SK-N-SH (cell line): ENCODE results near the gene B4GALNT3. TPM values are rescaled to one million over a fixed set of nuclear protein-coding genes. Genes with fewer than 3 reads are reported as not detected.

Source experiments
- CTCF ChIA-PET: fragments of 300-600, 350-600 bp; formaldehyde crosslinking; extraction: SDS; loops from one replicate; lab custom pipeline; 2021; lab: Yijun Ruan, JAX
- POLR2A ChIA-PET: fragments of 350-600 bp; sonication (Branson Sonifier 250); formaldehyde crosslinking; extraction: SDS; loops from one replicate; lab custom pipeline; 2020; ENCODE audit warnings: antibody characterized with exemption, inconsistent platforms; lab: Yijun Ruan, JAX
- DNase-seq: peaks from one replicate; pipeline ENCODE4 v3.0.0; 2012
- H2AFZ ChIP-seq: fragments of 200-600 bp; sonication (generic); 2 replicates; pipeline ENCODE4 v1.8.1; 2016; ENCODE audit warnings: antibody characterized with exemption, mild to moderate bottlenecking, low read depth
- H3F3A ChIP-seq: fragments of 200-600 bp; sonication (generic); replicated peaks from 2 replicates; pipeline ENCODE3; 2016; ENCODE audit warnings: antibody characterized with exemption, mild to moderate bottlenecking; ENCODE audit not compliant: insufficient read depth
- H3K27ac ChIP-seq, 2 experiments: fragments of 200-500 bp in 1 of 2; fragments of 200-600 bp in 1 of 2; sonication (Bioruptor generic) in 1 of 2; sonication (generic), shearing (Covaris generic) in 1 of 2; 2 replicates each; pipeline versions ENCODE4 v1.5.1 to v1.6.1; 2014 to 2016; ENCODE audit warnings: low read depth in 2 of 2, inconsistent platforms in 1 of 2, low read length in 1 of 2, mild to moderate bottlenecking in 1 of 2, mixed read lengths in 1 of 2
- H3K27me3 ChIP-seq: fragments of 200-600 bp; sonication (generic), shearing (Covaris generic); 2 replicates; pipeline ENCODE4 v1.6.1; 2016; ENCODE audit warnings: mixed run types; ENCODE audit not compliant: insufficient read depth
- H3K36me3 ChIP-seq, 2 experiments: fragments of 200-500 bp in 1 of 2; fragments of 200-600 bp in 1 of 2; sonication (Bioruptor generic) in 1 of 2; sonication (generic) in 1 of 2; replicated peaks in 1 of 2; 2 replicates each; pipeline versions ENCODE3 to v1.5.1; 2014 to 2016; ENCODE audit warnings: low read length in 1 of 2, mild to moderate bottlenecking in 1 of 2; ENCODE audit not compliant: insufficient read depth in 2 of 2, control insufficient read depth in 1 of 2
- H3K4me1 ChIP-seq, 2 experiments: fragments of 200-500 bp in 1 of 2; fragments of 200-600 bp in 1 of 2; sonication (Bioruptor generic) in 1 of 2; sonication (generic), shearing (Covaris generic) in 1 of 2; 2 replicates each; pipeline versions ENCODE4 v1.5.1 to v1.6.1; 2014 to 2016; ENCODE audit warnings: low read depth in 1 of 2, low read length in 1 of 2, mixed run types in 1 of 2; ENCODE audit not compliant: insufficient read depth in 2 of 2, control insufficient read depth in 1 of 2
- H3K4me2 ChIP-seq: fragments of 200-600 bp; sonication (generic), shearing (Covaris generic); 2 replicates; pipeline ENCODE4 v1.6.1; 2017; ENCODE audit warnings: mixed run types
- H3K4me3 ChIP-seq, 2 experiments: fragments of 200-500 bp in 1 of 2; fragments of 200-600 bp in 1 of 2; sonication (Bioruptor generic) in 1 of 2; sonication (generic), shearing (Covaris generic) in 1 of 2; 2 replicates each; pipeline versions ENCODE4 v1.5.1 to v1.8.1; 2014 to 2016; ENCODE audit warnings: low read depth in 2 of 2, inconsistent platforms in 1 of 2, low read length in 1 of 2, mild to moderate bottlenecking in 1 of 2, mixed read lengths in 1 of 2, moderate library complexity in 1 of 2
- H3K79me2 ChIP-seq: fragments of 200-600 bp; sonication (generic); 2 replicates; pipeline ENCODE4 v1.8.1; 2017; ENCODE audit warnings: mild to moderate bottlenecking; ENCODE audit not compliant: insufficient read depth
- H3K9ac ChIP-seq: fragments of 200-600 bp; sonication (generic); 2 replicates; pipeline ENCODE4 v1.6.1; 2017; ENCODE audit warnings: mixed run types
- H3K9me2 ChIP-seq: fragments of 200-600 bp; sonication (generic); 2 replicates; pipeline ENCODE4 v1.6.1; 2017; ENCODE audit warnings: mixed run types
- H3K9me3 ChIP-seq: fragments of 200-600 bp; sonication (generic); 2 replicates; pipeline ENCODE4 v1.6.1; 2017; ENCODE audit warnings: mixed run types, mild to moderate bottlenecking, moderate library complexity
- H4K20me1 ChIP-seq: fragments of 200-600 bp; sonication (generic); 2 replicates; pipeline ENCODE4 v1.6.1; 2017; ENCODE audit warnings: mild to moderate bottlenecking, mixed run types; ENCODE audit not compliant: insufficient read depth
- CHD2 ChIP-seq: fragments of 150-350 bp; IDR thresholded peaks from 2 replicates; pipeline ENCODE4 v1.6.1; 2018; ENCODE audit warnings: low read length; ENCODE audit not compliant: partially characterized antibody
- CTCF ChIP-seq: fragments of 200-600 bp; sonication (generic); IDR thresholded peaks from 2 replicates; pipeline ENCODE4 v1.6.1; 2017; ENCODE audit warnings: antibody characterized with exemption, mild to moderate bottlenecking, moderate library complexity
- ELF1 ChIP-seq: IDR thresholded peaks from 2 replicates; pipeline ENCODE4 v1.4.0; 2012
- EP300 ChIP-seq, 2 experiments: IDR thresholded peaks; 2 replicates each; pipeline versions ENCODE4 v1.4.0 to v1.6.1; 2012; ENCODE audit warnings: borderline replicate concordance in 1 of 2, low read depth in 1 of 2, low read length in 1 of 2
- EZH2phosphoT487 ChIP-seq: fragments of 200-600 bp; sonication (generic); IDR thresholded peaks from 2 replicates; pipeline ENCODE4 v1.6.1; 2017; ENCODE audit warnings: low read depth, mixed run types, mild to moderate bottlenecking, antibody characterized with exemption, moderate library complexity, borderline replicate concordance
- GABPA ChIP-seq: IDR thresholded peaks from 2 replicates; pipeline ENCODE4 v1.4.0; 2012; ENCODE audit warnings: low read depth, mild to moderate bottlenecking
- GATA2 ChIP-seq: sonication (generic); formaldehyde crosslinking; IDR thresholded peaks from 2 replicates; pipeline ENCODE4 v1.5.0; 2020; ENCODE audit warnings: mild to moderate bottlenecking, missing genetic modification reagents
- JUND ChIP-seq: IDR thresholded peaks from 2 replicates; pipeline ENCODE4 v1.4.0; 2012
- MAX ChIP-seq: IDR thresholded peaks from 2 replicates; pipeline ENCODE4 v1.4.0; 2012; ENCODE audit warnings: low read depth
- MEF2A ChIP-seq: IDR thresholded peaks from 2 replicates; pipeline ENCODE4 v1.4.0; 2012; ENCODE audit warnings: low read depth, borderline replicate concordance
- MXI1 ChIP-seq: IDR thresholded peaks from 2 replicates; pipeline ENCODE4 v1.6.1; 2012; ENCODE audit warnings: mild to moderate bottlenecking, low read depth, low read length, improper control_type of control experiment
- PBX3 ChIP-seq: IDR thresholded peaks from 2 replicates; pipeline ENCODE4; 2012
- POLR2AphosphoS5 ChIP-seq: IDR thresholded peaks from 2 replicates; pipeline ENCODE4 v1.6.1; 2012; ENCODE audit warnings: low read depth, low read length
- RAD21 ChIP-seq: IDR thresholded peaks from 2 replicates; pipeline ENCODE4 v1.6.1; 2012; ENCODE audit warnings: mild to moderate bottlenecking, low read length
- RXRA ChIP-seq: IDR thresholded peaks from 2 replicates; pipeline ENCODE4 v1.4.0; 2012; ENCODE audit warnings: low read depth, mild to moderate bottlenecking, borderline replicate concordance
- SMC3 ChIP-seq: IDR thresholded peaks from 2 replicates; pipeline ENCODE4 v1.6.1; 2012; ENCODE audit warnings: low read depth, low read length, improper control_type of control experiment
- TEAD4 ChIP-seq: IDR thresholded peaks from 2 replicates; pipeline ENCODE4 v1.4.0; 2012; ENCODE audit warnings: mild to moderate bottlenecking, borderline replicate concordance; ENCODE audit not compliant: insufficient read depth
- YY1 ChIP-seq: IDR thresholded peaks from 2 replicates; pipeline ENCODE4 v1.4.0; 2012; ENCODE audit warnings: low read depth, mild to moderate bottlenecking
- WGBS: methylation state at CpG from one replicate; pipeline ENCODE4 v1.1.6; 2017; ENCODE audit warnings: low lambda C conversion rate; 5-methylcytosine and 5-hydroxymethylcytosine counted together
- polyA plus RNA-seq, 3 experiments: library from polyadenylated mRNA; depleted of rRNA; stranded (reverse); fragments of >200 nt; gene quantifications; 2 replicates each; pipeline ENCODE4 v1.2.3, GENCODE V29; 2012
- TF ChIP-seq, protein P1 (sequence below): IDR thresholded peaks from 2 replicates; pipeline ENCODE4 v1.6.1; 2012; ENCODE audit warnings: mild to moderate bottlenecking, low read depth, low read length, moderate library complexity
- TF ChIP-seq, protein P2 (sequence below): IDR thresholded peaks from 2 replicates; pipeline ENCODE4 v1.4.0; 2012; ENCODE audit warnings: low read depth, borderline replicate concordance

The B4GALNT3 gene
- polyA plus RNA-seq, 1 of the 3 experiments (the other 2 are of a cell fraction), result 0.53 TPM

DNA sequence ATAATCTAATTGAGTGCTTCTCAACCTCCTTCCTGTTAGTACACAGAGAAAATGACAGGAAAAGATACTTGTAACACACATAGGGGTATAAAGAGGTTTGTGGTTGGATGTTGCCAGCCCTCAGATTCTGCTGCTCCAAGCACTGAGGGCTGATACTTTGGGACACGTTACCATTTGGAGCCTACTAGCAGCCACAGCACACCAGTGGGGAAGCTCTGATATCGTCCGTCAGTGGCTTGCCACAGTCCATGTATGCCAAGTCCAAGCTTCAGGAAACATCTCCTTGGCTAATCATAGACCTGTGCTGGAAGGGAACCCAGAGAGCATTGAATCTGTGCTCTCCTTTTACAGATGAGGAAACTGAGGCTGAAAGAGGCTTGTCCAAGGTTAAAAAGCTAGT is 22.3 kb downstream of the B4GALNT3 start:
- CTCF ChIA-PET, result interaction anchor here (0.9 to 1.6 kb wide), 4 partner anchors 28 to 65 kb away, joined by 3 to 4 read pairs (median 4); no protein-coding TSS in a partner anchor
- no peaks in the 10 kb centered on the region for H3F3A ChIP-seq
- H3K27ac ChIP-seq, result no peak overlapping the region
- POLR2A ChIA-PET, result no interaction called here
- no peak overlapping the region for H3K4me2 ChIP-seq
- no peak overlapping the region for H2AFZ ChIP-seq
- TF ChIP-seq TEAD4 (no peak), YY1 (no peak), JUND (no peak), CTCF (no peak)
- H3K9ac ChIP-seq, result no peak overlapping the region
- no peaks in the 10 kb centered on the region for H3K79me2 ChIP-seq
- no peaks in the 10 kb centered on the region for H4K20me1 ChIP-seq
- H3K4me1 ChIP-seq, result peaks cover 5 to 6% of the 10 kb centered on the region in 2 experiments; a peak in 2 of 4 replicates
- 71% methylated on average over 2 of the region's 3 CpGs for WGBS
- H3K4me3 ChIP-seq, result no peak overlapping the region
- H3K27me3 ChIP-seq, result peaks cover 19% of the 10 kb centered on the region; the same call in 1 of the 2 replicates
- no peaks in the 10 kb centered on the region for H3K9me3 ChIP-seq
- DNase-seq, result no peak
- H3K9me2 ChIP-seq, result no peaks in the 10 kb centered on the region
- no peaks in the 10 kb centered on the region for H3K36me3 ChIP-seq

DNA sequence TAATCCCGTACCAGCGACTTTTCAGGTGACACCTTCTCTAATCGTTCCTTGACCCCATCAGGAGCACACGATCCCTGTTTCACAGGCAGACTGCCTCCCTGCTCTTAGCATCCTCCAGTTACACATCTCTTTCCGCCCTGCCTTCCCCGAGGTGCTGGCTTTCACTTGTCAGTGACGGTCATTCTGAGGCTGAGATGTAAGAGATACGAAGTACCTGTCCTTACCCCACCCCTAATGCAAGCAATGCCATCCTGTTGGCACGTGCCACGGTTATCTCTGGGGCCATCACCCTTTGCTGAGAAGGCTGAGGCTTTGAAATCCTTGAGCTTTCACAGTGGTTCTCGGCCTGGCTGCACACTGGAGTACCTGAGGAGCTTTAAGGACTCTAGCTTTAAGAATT is 24.4 kb downstream of the B4GALNT3 start:
- TF ChIP-seq PBX3 (no peak), SMC3 (no peak), ELF1 (no peak), MAX (no peak), POLR2AphosphoS5 (no peak), RAD21 (no peak), CHD2 (no peak), GATA2 (CRISPR knock-in tag) (no peak), MEF2A (no peak), GABPA (no peak), MXI1 (no peak), RXRA (no peak), EZH2phosphoT487 (no peak), EP300 (IDR thresholded peaks at IDR 0.05; ENCODE audit: borderline replicate concordance in 1 of 2, low read depth in 1 of 2, low read length in 1 of 2) (no peak)
- TF ChIP-seq, protein P1, sequence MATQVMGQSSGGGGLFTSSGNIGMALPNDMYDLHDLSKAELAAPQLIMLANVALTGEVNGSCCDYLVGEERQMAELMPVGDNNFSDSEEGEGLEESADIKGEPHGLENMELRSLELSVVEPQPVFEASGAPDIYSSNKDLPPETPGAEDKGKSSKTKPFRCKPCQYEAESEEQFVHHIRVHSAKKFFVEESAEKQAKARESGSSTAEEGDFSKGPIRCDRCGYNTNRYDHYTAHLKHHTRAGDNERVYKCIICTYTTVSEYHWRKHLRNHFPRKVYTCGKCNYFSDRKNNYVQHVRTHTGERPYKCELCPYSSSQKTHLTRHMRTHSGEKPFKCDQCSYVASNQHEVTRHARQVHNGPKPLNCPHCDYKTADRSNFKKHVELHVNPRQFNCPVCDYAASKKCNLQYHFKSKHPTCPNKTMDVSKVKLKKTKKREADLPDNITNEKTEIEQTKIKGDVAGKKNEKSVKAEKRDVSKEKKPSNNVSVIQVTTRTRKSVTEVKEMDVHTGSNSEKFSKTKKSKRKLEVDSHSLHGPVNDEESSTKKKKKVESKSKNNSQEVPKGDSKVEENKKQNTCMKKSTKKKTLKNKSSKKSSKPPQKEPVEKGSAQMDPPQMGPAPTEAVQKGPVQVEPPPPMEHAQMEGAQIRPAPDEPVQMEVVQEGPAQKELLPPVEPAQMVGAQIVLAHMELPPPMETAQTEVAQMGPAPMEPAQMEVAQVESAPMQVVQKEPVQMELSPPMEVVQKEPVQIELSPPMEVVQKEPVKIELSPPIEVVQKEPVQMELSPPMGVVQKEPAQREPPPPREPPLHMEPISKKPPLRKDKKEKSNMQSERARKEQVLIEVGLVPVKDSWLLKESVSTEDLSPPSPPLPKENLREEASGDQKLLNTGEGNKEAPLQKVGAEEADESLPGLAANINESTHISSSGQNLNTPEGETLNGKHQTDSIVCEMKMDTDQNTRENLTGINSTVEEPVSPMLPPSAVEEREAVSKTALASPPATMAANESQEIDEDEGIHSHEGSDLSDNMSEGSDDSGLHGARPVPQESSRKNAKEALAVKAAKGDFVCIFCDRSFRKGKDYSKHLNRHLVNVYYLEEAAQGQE, result no peak
- TF ChIP-seq, protein P2, sequence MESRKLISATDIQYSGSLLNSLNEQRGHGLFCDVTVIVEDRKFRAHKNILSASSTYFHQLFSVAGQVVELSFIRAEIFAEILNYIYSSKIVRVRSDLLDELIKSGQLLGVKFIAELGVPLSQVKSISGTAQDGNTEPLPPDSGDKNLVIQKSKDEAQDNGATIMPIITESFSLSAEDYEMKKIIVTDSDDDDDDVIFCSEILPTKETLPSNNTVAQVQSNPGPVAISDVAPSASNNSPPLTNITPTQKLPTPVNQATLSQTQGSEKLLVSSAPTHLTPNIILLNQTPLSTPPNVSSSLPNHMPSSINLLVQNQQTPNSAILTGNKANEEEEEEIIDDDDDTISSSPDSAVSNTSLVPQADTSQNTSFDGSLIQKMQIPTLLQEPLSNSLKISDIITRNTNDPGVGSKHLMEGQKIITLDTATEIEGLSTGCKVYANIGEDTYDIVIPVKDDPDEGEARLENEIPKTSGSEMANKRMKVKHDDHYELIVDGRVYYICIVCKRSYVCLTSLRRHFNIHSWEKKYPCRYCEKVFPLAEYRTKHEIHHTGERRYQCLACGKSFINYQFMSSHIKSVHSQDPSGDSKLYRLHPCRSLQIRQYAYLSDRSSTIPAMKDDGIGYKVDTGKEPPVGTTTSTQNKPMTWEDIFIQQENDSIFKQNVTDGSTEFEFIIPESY, result no peak
- 41% methylated on average over 11 of the region's 11 CpGs for WGBS
- H3K27ac ChIP-seq, result no peak overlapping the region
- H3K9me2 ChIP-seq, result no peaks in the 10 kb centered on the region
- H4K20me1 ChIP-seq, result no peaks in the 10 kb centered on the region
- H3K36me3 ChIP-seq, result no peaks in the 10 kb centered on the region
- POLR2A ChIA-PET, result no interaction called here
- H3K4me2 ChIP-seq, result no peak overlapping the region
- peaks cover 13% of the 10 kb centered on the region; the same call in 1 of the 2 replicates for H3K27me3 ChIP-seq
- peaks cover 5 to 6% of the 10 kb centered on the region in 2 experiments; a peak in 2 of 4 replicates for H3K4me1 ChIP-seq
- H3F3A ChIP-seq, result no peaks in the 10 kb centered on the region
- no peak overlapping the region for H3K4me3 ChIP-seq
- H3K79me2 ChIP-seq, result no peaks in the 10 kb centered on the region
- DNase-seq, result no peak
- CTCF ChIA-PET, result interaction anchor here (0.7 to 1.4 kb wide), 2 partner anchors 14 to 30 kb away, joined by 3 to 4 read pairs; no protein-coding TSS in a partner anchor
- H3K9ac ChIP-seq, result no peak overlapping the region
- no peak overlapping the region for H2AFZ ChIP-seq
- H3K9me3 ChIP-seq, result no peaks in the 10 kb centered on the region; the same call in 1 of the 2 replicates
